Measurements from ENCODE around the gene MEGF10. TPM values are rescaled to one million over a fixed set of nuclear protein-coding genes. Genes with fewer than 3 reads are reported as not detected.
A peak's percentile ranks its signal among the peaks of the same experiment; 100 is the strongest.

Gene MEGF10
- total RNA-seq, 1 donor from 2014 or later = 0.47 TPM

- no peaks in the 10 kb centered on the region for H3K27me3 ChIP-seq (ENCODE audit: low read depth)
- H3K4me1 ChIP-seq = peaks cover 39% of the 10 kb centered on the region
- H3K4me3 ChIP-seq = no peak overlapping the region
- DNase-seq = no peak
- intact Hi-C loops (cut with micrococcal nuclease) = no loop called here
- no peaks in the 10 kb centered on the region for H3K9me3 ChIP-seq (replicated peaks)
- TF ChIP-seq CTCF (IDR thresholded peaks at IDR 0.05; ENCODE audit: borderline replicate concordance) = no peak
- no peaks in the 10 kb centered on the region for H3K36me3 ChIP-seq
- H3K27ac ChIP-seq (replicated peaks) = no peak overlapping the region
Observed at GRCh38 chr5:127425868-127426267, 135.3 kb downstream of the MEGF10 start.

DNA sequence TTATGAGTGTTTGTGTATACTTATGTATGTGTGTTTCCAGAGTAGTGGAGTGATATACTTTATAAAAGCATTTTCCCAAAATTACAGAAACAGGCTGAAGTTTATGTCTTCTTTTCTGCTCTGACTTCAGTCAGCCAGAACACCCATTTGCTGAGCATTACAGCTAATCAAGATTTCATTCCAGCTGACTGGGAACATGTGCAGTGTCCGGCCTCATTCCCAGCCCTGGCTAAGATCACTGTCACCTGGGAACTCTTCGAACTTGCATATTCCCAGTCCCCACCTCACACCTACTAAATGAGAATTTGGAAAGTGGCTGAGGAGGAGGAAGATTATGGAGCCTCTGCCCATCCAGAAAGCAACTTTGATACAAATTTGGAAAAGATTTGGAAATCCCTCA, 136.1 kb downstream of the MEGF10 start:
- H3K9me3 ChIP-seq (replicated peaks) = no peaks in the 10 kb centered on the region
- DNase-seq = peak; percentile 30
- H3K27ac ChIP-seq (replicated peaks) = peak overlapping the region; percentile 18
- H3K36me3 ChIP-seq = no peaks in the 10 kb centered on the region
- peaks cover 39% of the 10 kb centered on the region for H3K4me1 ChIP-seq
- H3K4me3 ChIP-seq = no peak overlapping the region
- intact Hi-C loops (cut with micrococcal nuclease) = no loop called here
- TF ChIP-seq CTCF (IDR thresholded peaks at IDR 0.05; ENCODE audit: borderline replicate concordance) = no peak
- no peaks in the 10 kb centered on the region for H3K27me3 ChIP-seq (ENCODE audit: low read depth)

DNA sequence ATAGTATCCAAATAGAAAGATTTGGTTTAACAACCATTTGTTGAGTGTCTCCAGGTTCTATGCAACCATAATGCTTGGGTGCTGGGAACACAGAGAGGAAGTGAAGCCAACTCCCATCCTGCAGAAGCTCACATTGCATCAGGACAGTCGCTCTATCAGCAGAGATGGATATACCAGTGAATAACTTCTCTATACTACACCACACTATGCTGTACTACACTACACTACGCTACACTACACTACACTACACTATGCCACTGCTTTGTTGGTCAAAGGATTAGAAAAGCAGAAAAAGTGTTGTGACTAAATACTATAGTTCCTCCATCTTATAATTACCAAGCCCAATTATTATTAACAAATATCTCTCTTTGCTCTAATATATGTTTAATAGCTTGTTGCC, 137.7 kb downstream of the MEGF10 start:
- TF ChIP-seq CTCF (IDR thresholded peaks at IDR 0.05; ENCODE audit: borderline replicate concordance) = no peak
- peaks cover 39% of the 10 kb centered on the region for H3K4me1 ChIP-seq
- intact Hi-C loops (cut with micrococcal nuclease) = no loop called here
- DNase-seq = no peak
- no peaks in the 10 kb centered on the region for H3K9me3 ChIP-seq (replicated peaks)
- H3K27me3 ChIP-seq (ENCODE audit: low read depth) = no peaks in the 10 kb centered on the region
- no peaks in the 10 kb centered on the region for H3K36me3 ChIP-seq
- no peak overlapping the region for H3K4me3 ChIP-seq
- H3K27ac ChIP-seq (replicated peaks) = no peak overlapping the region

GRCh38 chr5:127428748-127429147, 138.2 kb downstream of the MEGF10 start:
- Histone ChIP-seq H3K27ac (replicated peaks) (no peak overlapping the region), H3K4me1 (peaks cover 39% of the 10 kb centered on the region), H3K4me3 (no peak overlapping the region), H3K27me3 (ENCODE audit: low read depth) (no peaks in the 10 kb centered on the region), H3K36me3 (no peaks in the 10 kb centered on the region), H3K9me3 (replicated peaks) (no peaks in the 10 kb centered on the region)
- no peak for DNase-seq
- intact Hi-C loops (cut with micrococcal nuclease) = no loop called here
- no peak for TF ChIP-seq CTCF (IDR thresholded peaks at IDR 0.05; ENCODE audit: borderline replicate concordance)

DNA sequence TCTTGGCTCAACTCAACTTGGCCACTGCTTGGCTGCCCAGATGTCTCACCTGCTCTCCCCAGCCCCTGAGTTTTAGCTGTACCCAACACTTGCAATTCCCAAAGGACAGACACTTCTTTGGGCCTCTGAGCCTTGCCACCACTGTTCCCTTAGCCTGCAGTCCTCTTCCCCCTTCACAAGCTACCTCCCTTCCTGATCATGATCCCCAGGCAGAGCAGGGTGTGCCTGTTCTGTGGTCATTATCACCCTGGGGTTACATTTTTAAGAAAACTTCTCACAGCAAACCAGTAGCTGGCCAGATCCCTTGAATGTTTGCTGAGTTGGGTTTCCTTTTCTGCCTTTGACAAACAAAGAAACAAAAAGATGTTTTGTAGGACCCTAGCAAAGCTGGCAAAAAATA, 139.3 kb downstream of the MEGF10 start:
- TF ChIP-seq CTCF (IDR thresholded peaks at IDR 0.05; ENCODE audit: borderline replicate concordance) = no peak
- Histone ChIP-seq H3K4me3 (no peak overlapping the region), H3K27me3 (ENCODE audit: low read depth) (no peaks in the 10 kb centered on the region), H3K4me1 (peaks cover 36% of the 10 kb centered on the region), H3K27ac (replicated peaks) (no peak overlapping the region), H3K9me3 (replicated peaks) (no peaks in the 10 kb centered on the region), H3K36me3 (no peaks in the 10 kb centered on the region)
- intact Hi-C loops (cut with micrococcal nuclease) = no loop called here
- DNase-seq = no peak

DNA sequence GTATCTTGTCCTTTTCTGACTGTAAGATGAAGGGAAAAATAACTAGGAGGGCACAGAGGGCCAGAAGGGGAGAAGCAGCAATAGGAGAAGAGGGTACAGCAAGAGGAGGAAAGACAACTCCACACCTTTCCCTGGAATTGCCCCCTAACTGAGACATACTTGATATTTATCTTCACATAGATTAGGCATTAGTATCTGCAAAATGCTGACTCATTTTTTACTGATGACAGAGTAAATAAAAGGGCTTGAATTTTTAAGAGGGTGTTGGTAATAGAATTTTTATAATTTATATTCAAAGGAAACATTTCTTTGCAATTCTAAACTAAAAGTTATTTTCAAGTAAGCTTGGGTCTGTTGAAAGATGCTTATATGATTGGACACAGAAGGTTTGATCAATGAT, 140.0 kb downstream of the MEGF10 start:
- intact Hi-C loops (cut with micrococcal nuclease) = no loop called here
- DNase-seq = no peak

More for the DNA sequence above, 140.0 kb downstream of the MEGF10 start:
- Histone ChIP-seq H3K27ac (replicated peaks) (no peak overlapping the region), H3K4me1 (peaks cover 29% of the 10 kb centered on the region), H3K9me3 (replicated peaks) (no peaks in the 10 kb centered on the region), H3K4me3 (no peak overlapping the region), H3K36me3 (no peaks in the 10 kb centered on the region), H3K27me3 (ENCODE audit: low read depth) (no peaks in the 10 kb centered on the region)
- no peak for TF ChIP-seq CTCF (IDR thresholded peaks at IDR 0.05; ENCODE audit: borderline replicate concordance)

Measured in left ventricle myocardium inferior (tissue), 1 donor.